K562 (cell line): ENCODE data around the gene NME4. TPM values are rescaled to one million over a fixed set of nuclear protein-coding genes. Genes with fewer than 3 reads are reported as not detected.

Experiments used
- ATF2 ChIP-seq: sonication (generic); formaldehyde crosslinking; IDR thresholded peaks from 2 replicates; pipeline ENCODE4 v1.8.1; 2022; ENCODE audit warnings: missing genetic modification reagents
- BRF1 ChIP-seq: IDR thresholded peaks from 3 replicates; pipeline ENCODE4 v1.6.1; 2011; ENCODE audit warnings: borderline replicate concordance, mild to moderate bottlenecking; ENCODE audit not compliant: insufficient read length; ENCODE audit errors: extremely low read depth
- ETS1 ChIP-seq: conservative IDR thresholded peaks from 2 replicates; pipeline ENCODE4 v1.6.1; 2011; ENCODE audit warnings: low read depth, mild to moderate bottlenecking, low read length; ENCODE audit not compliant: control insufficient read depth
- HDAC1 ChIP-seq, 2 experiments: fragments of 450-650 bp; IDR thresholded peaks; 2 replicates each; pipeline ENCODE4 v1.6.1; 2016 to 2017; ENCODE audit warnings: inconsistent platforms in 1 of 2, mild to moderate bottlenecking in 1 of 2, moderate library complexity in 1 of 2
- MBD2 ChIP-seq: sonication (generic); IDR thresholded peaks from 2 replicates; pipeline ENCODE4 v1.6.1; 2016; ENCODE audit warnings: low read depth, borderline replicate concordance
- NCOA6 ChIP-seq: fragments of 450-650 bp; IDR thresholded peaks from 2 replicates; pipeline ENCODE4 v1.6.1; 2017; ENCODE audit warnings: mild to moderate bottlenecking
- PHF20 ChIP-seq: fragments of 450-650 bp; IDR thresholded peaks from 2 replicates; pipeline ENCODE4 v1.6.1; 2018; ENCODE audit not compliant: partially characterized antibody
- PHF8 ChIP-seq: fragments of 200-600 bp; sonication (generic); IDR thresholded peaks from 2 replicates; pipeline ENCODE4 v1.6.1; 2012; ENCODE audit warnings: mixed run types, mild to moderate bottlenecking, inconsistent platforms, low read length, moderate library complexity, borderline replicate concordance
- PTRF ChIP-seq: fragments of 450-650 bp; IDR thresholded peaks from 2 replicates; pipeline ENCODE4 v1.6.1; 2016; ENCODE audit warnings: mild to moderate bottlenecking, missing genetic modification characterization, missing compliant biosample characterization
- RERE ChIP-seq: sonication (generic); formaldehyde crosslinking; IDR thresholded peaks from 2 replicates; pipeline ENCODE4 v1.8.0; 2023; ENCODE audit warnings: missing genetic modification reagents, mild to moderate bottlenecking, borderline replicate concordance
- SAFB ChIP-seq: fragments of 200-400 bp; formaldehyde crosslinking; IDR thresholded peaks from 2 replicates; pipeline ENCODE4 v1.6.1; 2017; ENCODE audit warnings: low read depth, low read length, borderline replicate concordance
- SAP30 ChIP-seq: fragments of 200-600 bp; sonication (generic); IDR thresholded peaks from 2 replicates; pipeline ENCODE4 v1.6.1; 2012; ENCODE audit warnings: borderline replicate concordance, low read depth, mild to moderate bottlenecking, moderate library complexity, low read length, control low read depth, inconsistent platforms; ENCODE audit not compliant: insufficient read depth, poor library complexity, severe bottlenecking
- SNAPC5 ChIP-seq: fragments of 250-450 bp; sonication (Bioruptor Pico); IDR thresholded peaks from 2 replicates; pipeline ENCODE4 v1.8.0; 2021; ENCODE audit warnings: moderate library complexity, mild to moderate bottlenecking, inconsistent platforms
- USF1 ChIP-seq: sonication (generic); formaldehyde crosslinking; IDR thresholded peaks from 2 replicates; pipeline ENCODE4 v1.9.0; 2022; ENCODE audit warnings: mild to moderate bottlenecking, missing genetic modification reagents
- ZNF175 ChIP-seq: fragments of 200-800 bp; sonication (Bioruptor generic); IDR thresholded peaks from 2 replicates; pipeline ENCODE4 v1.6.1; 2016; ENCODE audit warnings: low read depth, mild to moderate bottlenecking, missing genetic modification characterization, missing compliant biosample characterization
- ZNF780A ChIP-seq: fragments of 250-450 bp; sonication (Bioruptor Pico); IDR thresholded peaks from 2 replicates; pipeline ENCODE4 v1.5.0; 2021; ENCODE audit warnings: mild to moderate bottlenecking
- polyA plus RNA-seq, 8 experiments: library from polyadenylated mRNA; depleted of rRNA in 4 of 8; stranded (reverse) in 5 of 8; unstranded in 3 of 8; fragments of >200 nt; fragmentation: Nextera tagmentation in 2 of 8; fragmentation: Illumina TruSeq in 1 of 8; extraction: Ambion mirVana in 2 of 8; extraction: Trizol in 1 of 8; gene quantifications; 2 replicates each; pipeline versions ENCODE4 v1.2.1 to v1.2.3, GENCODE V29; 2011 to 2014; ENCODE audit warnings: inconsistent platforms in 1 of 8, missing spikeins in 1 of 8
- total RNA-seq, 7 experiments: library from RNA; depleted of rRNA in 6 of 7; stranded (reverse); fragments of >200 nt in 6 of 7; fragmentation: Illumina TruSeq in 2 of 7; extraction: Trizol in 2 of 7; gene quantifications; 2 replicates each; pipeline versions ENCODE4 v1.2.1 to v1.2.3, GENCODE V29; 2011 to 2021; ENCODE audit warnings: low replicate concordance in 1 of 7

The NME4 gene
- total and polyA plus RNA-seq, 9 of the 15 experiments (the other 6 are each of a cell fraction or from before 2014, with no cell fraction given) = 15.4 to 264 (median 139) TPM

GRCh38 chr16:352547-353403, 44.2 kb upstream of the NME4 start, which contains the start of gene AXIN1 (continued):
- TF ChIP-seq PHF20 (peak; percentile 74), SNAPC5 (CRISPR knock-in tag) (no peak), ETS1 (peak; percentile 47; the same call in 1 of the 2 replicates), PTRF (tag) (no peak), MBD2 (no peak), PHF8 (peak; percentile 75; the same call in 1 of the 2 replicates), ZNF780A (no peak), USF1 (CRISPR knock-in tag) (peak; percentile 44; the same call in 1 of the 2 replicates), HDAC1 (IDR thresholded peaks at IDR 0.05) (peak in 1 of 2 experiments; percentile 76; a peak in 2 of 4 replicates), NCOA6 (no peak), ZNF175 (CRISPR knock-in tag) (no peak), SAP30 (peak; percentile 35), RERE (CRISPR knock-in tag) (no peak), SAFB (0 out of 2 replicates have a peak, but pooled peaks have one; percentile 22), BRF1 (no peak), ATF2 (CRISPR knock-in tag) (no peak)
